ENCODE data around the gene PIAS1. TPM values are rescaled to one million over a fixed set of nuclear protein-coding genes. Genes with fewer than 3 reads are reported as not detected.

The PIAS1 gene
- polyA plus RNA-seq, 2 of the 4 experiments (the other 2 are of a cell fraction) = 23.2 to 49.5 TPM

- 94% methylated on average over 6 of the region's 6 CpGs for WGBS (ENCODE audit: missing lambda C conversion rate)
- CTCF ChIA-PET = interaction anchor here (0.6 kb wide), 1 partner anchor 193 kb away, joined by 3 read pairs; no protein-coding TSS in a partner anchor
- ATAC-seq = no peak
- no peak overlapping the region for H3K27ac ChIP-seq
- H3K4me2 ChIP-seq = no peak overlapping the region
- H3K9me3 ChIP-seq = peaks cover 8% of the 10 kb centered on the region; the same call in 2 of the 3 replicates
- no peak for FAIRE-seq
- peaks cover 20% of the 10 kb centered on the region for H3K4me1 ChIP-seq
- POLR2A ChIA-PET = no interaction called here
- H3K4me3 ChIP-seq = no peak overlapping the region
- TF ChIP-seq ZSCAN20 (CRISPR knock-in tag; IDR thresholded peaks at IDR 0.05) (no peak), FOSB (CRISPR knock-in tag; IDR thresholded peaks at IDR 0.05) (no peak)
- no peak for DNase-seq (ENCODE audit: low read depth in 1 of 2, low spot score in 1 of 2)
Measured at GRCh38 chr15:68103603-68104002, 49.5 kb downstream of the PIAS1 start.

- no peak for DNase-seq (ENCODE audit: low read depth in 1 of 2, low spot score in 1 of 2)
- Histone ChIP-seq H3K9me3 (peaks cover 8% of the 10 kb centered on the region; the same call in 2 of the 3 replicates), H3K4me3 (no peak overlapping the region), H3K4me2 (peak overlapping the region; percentile 29; the same call in 2 of the 3 replicates), H3K4me1 (peaks cover 16% of the 10 kb centered on the region), H3K27ac (no peak overlapping the region)
- WGBS (ENCODE audit: missing lambda C conversion rate) = 59% methylated on average over 4 of the region's 4 CpGs
- TF ChIP-seq NR3C1 (IDR thresholded peaks at IDR 0.05) (no peak), ELK1 (IDR thresholded peaks at IDR 0.05; ENCODE audit: low read depth, low read length) (no peak), HES2 (IDR thresholded peaks at IDR 0.05) (no peak), CHD4 (IDR thresholded peaks at IDR 0.05; ENCODE audit: borderline replicate concordance) (no peak), CEBPB (IDR thresholded peaks at IDR 0.05) (no peak), EHF (CRISPR knock-in tag; IDR thresholded peaks at IDR 0.05) (no peak), CTCF (IDR thresholded peaks at IDR 0.05) (no peak), ZSCAN20 (CRISPR knock-in tag; IDR thresholded peaks at IDR 0.05) (no peak), FOSL2 (IDR thresholded peaks at IDR 0.05) (no peak), FOSL2 (CRISPR knock-in tag; IDR thresholded peaks at IDR 0.05) (no peak), BCL3 (IDR thresholded peaks at IDR 0.05) (no peak), CHD2 (IDR thresholded peaks at IDR 0.05; ENCODE audit: low read length, partially characterized antibody) (no peak), KDM5A (IDR thresholded peaks at IDR 0.05) (no peak), RFX5 (IDR thresholded peaks at IDR 0.05) (no peak), ZNF302 (CRISPR knock-in tag; IDR thresholded peaks at IDR 0.05) (no peak), USF2 (IDR thresholded peaks at IDR 0.05) (no peak), NPAS2 (CRISPR knock-in tag; IDR thresholded peaks at IDR 0.05; ENCODE audit: borderline replicate concordance) (no peak)
- CTCF ChIA-PET = interaction anchor here (0.7 to 1.3 kb wide), 2 partner anchors 9 to 24 kb away, joined by 3 read pairs; no protein-coding TSS in a partner anchor
- POLR2A ChIA-PET = no interaction called here
- ATAC-seq = peak in 1 of 2 experiments; percentile 62; a peak in 3 of 6 replicates
- no peak for FAIRE-seq
Measured at GRCh38 chr15:68106656-68107055, 52.5 kb downstream of the PIAS1 start.

GRCh38 chr15:68107142-68107541 lies 53.0 kb downstream of the PIAS1 start:
- H3K4me2 ChIP-seq = peak overlapping the region; percentile 29; the same call in 2 of the 3 replicates
- DNase-seq (ENCODE audit: low read depth in 1 of 2, low spot score in 1 of 2) (no peak), FAIRE-seq (no peak), ATAC-seq (no peak)
- POLR2A ChIA-PET = no interaction called here
- peaks cover 16% of the 10 kb centered on the region for H3K4me1 ChIP-seq
- H3K4me3 ChIP-seq = no peak overlapping the region
- peaks cover 8% of the 10 kb centered on the region; the same call in 2 of the 3 replicates for H3K9me3 ChIP-seq
- CTCF ChIA-PET = interaction anchor here (1.1 kb wide), 1 partner anchor 20 kb away, joined by 3 read pairs; no protein-coding TSS in a partner anchor
- no peak overlapping the region for H3K27ac ChIP-seq
- TF ChIP-seq PBX3 (IDR thresholded peaks at IDR 0.05) (no peak), TP53 (CRISPR knock-in tag; IDR thresholded peaks at IDR 0.05) (no peak), BCL3 (IDR thresholded peaks at IDR 0.05) (no peak), HOXB13 (CRISPR knock-in tag; IDR thresholded peaks at IDR 0.05; ENCODE audit: low read depth) (no peak), REST (IDR thresholded peaks at IDR 0.05) (no peak)
